ENCODE results near the gene CFAP65. TPM values are rescaled to one million over a fixed set of nuclear protein-coding genes. Genes with fewer than 3 reads are reported as not detected.

The CFAP65 gene
- total RNA-seq, 3 donors from 2014 or later (not counting 1 experiment from before 2014, with no cell fraction given), result not detected

DNA sequence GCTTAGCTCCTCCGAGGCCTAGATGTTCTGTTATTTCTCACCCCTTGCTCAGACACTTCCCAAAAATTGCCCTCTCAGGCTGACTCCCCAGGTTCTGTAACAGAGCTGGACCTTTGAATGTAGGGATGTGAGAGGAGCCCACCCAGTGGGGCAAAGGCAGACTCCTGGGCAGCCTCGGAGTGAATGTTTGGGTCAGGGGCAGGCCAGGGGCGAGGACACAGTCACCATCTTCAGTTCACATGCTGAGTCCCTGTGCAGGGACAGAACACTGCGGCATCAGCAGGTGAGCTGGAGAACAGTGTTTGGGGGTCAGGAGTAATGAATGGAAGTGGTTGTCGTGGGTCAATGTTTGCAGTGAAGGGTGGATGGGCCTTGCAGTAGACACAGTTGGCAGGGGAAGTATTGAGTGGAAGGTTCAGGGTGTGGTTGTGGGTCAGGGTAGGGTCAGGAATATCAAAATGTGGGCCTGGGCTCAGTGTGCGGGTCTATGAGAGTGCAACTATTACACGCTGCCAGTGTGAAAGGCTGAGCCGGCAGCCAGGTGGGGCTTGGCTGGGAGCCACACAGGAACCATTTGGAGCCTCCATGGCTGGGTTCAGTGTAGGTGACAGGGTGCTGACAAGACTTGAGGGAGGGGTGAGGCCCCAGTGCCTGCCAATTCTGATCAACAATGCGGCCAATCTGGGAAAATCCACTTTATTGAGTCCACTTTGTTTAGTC lies 15.0 kb upstream of the CFAP65 start:
- no peak for TF ChIP-seq CTCF (IDR thresholded peaks at IDR 0.05)
- Mint-ChIP-seq H3K4me1 (peaks cover 0 to 19% of the 10 kb centered on the region in 2 donors), H3K27me3 (ENCODE audit: low read depth in 2 of 2) (peaks cover 41% of the 10 kb centered on the region in 2 donors), H3K9me3 (no peaks in the 10 kb centered on the region), H3K4me3 (no peak overlapping the region), H3K36me3 (no peaks in the 10 kb centered on the region), H3K27ac (no peak overlapping the region)
- Histone ChIP-seq H3K9me3 (ENCODE audit: control insufficient read depth, insufficient read depth, low read length) (no peaks in the 10 kb centered on the region), H3K4me1 (ENCODE audit: control insufficient read depth, insufficient read depth, low read length) (peaks cover 32% of the 10 kb centered on the region), H3K27ac (ENCODE audit: low read length) (no peak overlapping the region), H3K27me3 (ENCODE audit: control insufficient read depth, insufficient read depth, low read length) (peaks cover 40% of the 10 kb centered on the region), H3K4me3 (ENCODE audit: low read length) (no peak overlapping the region), H3K36me3 (ENCODE audit: control insufficient read depth, insufficient read depth, low read length) (no peaks in the 10 kb centered on the region)
- WGBS (ENCODE audit: insufficient coverage), result 79% methylated on average over 8 of the region's 9 CpGs
- DNase-seq (no peak), ATAC-seq (no peak)
- intact Hi-C loops (cut with micrococcal nuclease), result loop anchor here (5.0 kb wide), 1 partner anchor 156 kb away; no protein-coding TSS in a partner anchor

- intact Hi-C loops (cut with micrococcal nuclease), result loop anchor here (5.0 kb wide), 1 partner anchor 157 kb away; no protein-coding TSS in a partner anchor
- H3K27me3 Mint-ChIP-seq (ENCODE audit: low read depth in 2 of 2), result peaks cover 46 to 49% of the 10 kb centered on the region in 2 donors
- Histone ChIP-seq H3K36me3 (ENCODE audit: control insufficient read depth, insufficient read depth, low read length) (no peaks in the 10 kb centered on the region), H3K27ac (ENCODE audit: low read length) (no peak overlapping the region), H3K4me3 (ENCODE audit: low read length) (no peak overlapping the region), H3K9me3 (ENCODE audit: control insufficient read depth, insufficient read depth, low read length) (no peaks in the 10 kb centered on the region), H3K27me3 (ENCODE audit: control insufficient read depth, insufficient read depth, low read length) (peaks cover 37% of the 10 kb centered on the region), H3K4me1 (ENCODE audit: control insufficient read depth, insufficient read depth, low read length) (peaks cover 29% of the 10 kb centered on the region)
- no peak for DNase-seq
- H3K4me1 Mint-ChIP-seq, result peaks cover 0 to 16% of the 10 kb centered on the region in 2 donors
- no peaks in the 10 kb centered on the region for H3K36me3 Mint-ChIP-seq
- no peak for ATAC-seq
- no peak for TF ChIP-seq CTCF (IDR thresholded peaks at IDR 0.05)
- no peaks in the 10 kb centered on the region for H3K9me3 Mint-ChIP-seq
- H3K27ac Mint-ChIP-seq, result no peak overlapping the region
- 87% methylated on average over 43 of the region's 43 CpGs for WGBS (ENCODE audit: insufficient coverage)
- no peak overlapping the region for H3K4me3 Mint-ChIP-seq
Measured at GRCh38 chr2:219054956-219055903, 13.9 kb upstream of the CFAP65 start.

- 82% methylated on average over 6 of the region's 6 CpGs for WGBS (ENCODE audit: insufficient coverage)
- intact Hi-C loops (cut with micrococcal nuclease), result no loop called here
- Mint-ChIP-seq H3K27ac (no peak overlapping the region), H3K36me3 (no peaks in the 10 kb centered on the region), H3K9me3 (no peaks in the 10 kb centered on the region), H3K27me3 (ENCODE audit: low read depth in 2 of 2) (peaks cover 49 to 52% of the 10 kb centered on the region in 2 donors), H3K4me1 (no peaks in the 10 kb centered on the region), H3K4me3 (no peak overlapping the region)
- no peak for DNase-seq
- H3K36me3 ChIP-seq (ENCODE audit: control insufficient read depth, insufficient read depth, low read length), result no peaks in the 10 kb centered on the region
- H3K9me3 ChIP-seq (ENCODE audit: control insufficient read depth, insufficient read depth, low read length), result no peaks in the 10 kb centered on the region
- ATAC-seq, result no peak
- H3K27ac ChIP-seq (ENCODE audit: low read length), result no peak overlapping the region
- H3K4me1 ChIP-seq (ENCODE audit: control insufficient read depth, insufficient read depth, low read length), result no peaks in the 10 kb centered on the region
- TF ChIP-seq CTCF (IDR thresholded peaks at IDR 0.05), result no peak
- no peak overlapping the region for H3K4me3 ChIP-seq (ENCODE audit: low read length)
- H3K27me3 ChIP-seq (ENCODE audit: control insufficient read depth, insufficient read depth, low read length), result peaks cover 3% of the 10 kb centered on the region
Measured at GRCh38 chr2:219049282-219049681, 8.0 kb upstream of the CFAP65 start.
